ENCODE data around the gene RILPL2.

The RILPL2 gene

GRCh38 chr12:123391546-123392343 lies 44.7 kb downstream of the RILPL2 start:
- Histone ChIP-seq H3K27ac (ENCODE audit: poor library complexity, severe bottlenecking) (no peak overlapping the region), H3K4me3 (ENCODE audit: severe bottlenecking) (no peak overlapping the region), H3K9me3 (ENCODE audit: severe bottlenecking) (no peaks in the 10 kb centered on the region), H3K27me3 (ENCODE audit: insufficient read depth, poor library complexity, severe bottlenecking) (no peaks in the 10 kb centered on the region), H3K4me1 (ENCODE audit: insufficient read depth, poor library complexity, severe bottlenecking) (peaks cover 3% of the 10 kb centered on the region), H3K36me3 (ENCODE audit: low read depth) (peaks cover 67% of the 10 kb centered on the region)
- TF ChIP-seq, protein P1, sequence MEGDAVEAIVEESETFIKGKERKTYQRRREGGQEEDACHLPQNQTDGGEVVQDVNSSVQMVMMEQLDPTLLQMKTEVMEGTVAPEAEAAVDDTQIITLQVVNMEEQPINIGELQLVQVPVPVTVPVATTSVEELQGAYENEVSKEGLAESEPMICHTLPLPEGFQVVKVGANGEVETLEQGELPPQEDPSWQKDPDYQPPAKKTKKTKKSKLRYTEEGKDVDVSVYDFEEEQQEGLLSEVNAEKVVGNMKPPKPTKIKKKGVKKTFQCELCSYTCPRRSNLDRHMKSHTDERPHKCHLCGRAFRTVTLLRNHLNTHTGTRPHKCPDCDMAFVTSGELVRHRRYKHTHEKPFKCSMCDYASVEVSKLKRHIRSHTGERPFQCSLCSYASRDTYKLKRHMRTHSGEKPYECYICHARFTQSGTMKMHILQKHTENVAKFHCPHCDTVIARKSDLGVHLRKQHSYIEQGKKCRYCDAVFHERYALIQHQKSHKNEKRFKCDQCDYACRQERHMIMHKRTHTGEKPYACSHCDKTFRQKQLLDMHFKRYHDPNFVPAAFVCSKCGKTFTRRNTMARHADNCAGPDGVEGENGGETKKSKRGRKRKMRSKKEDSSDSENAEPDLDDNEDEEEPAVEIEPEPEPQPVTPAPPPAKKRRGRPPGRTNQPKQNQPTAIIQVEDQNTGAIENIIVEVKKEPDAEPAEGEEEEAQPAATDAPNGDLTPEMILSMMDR (IDR thresholded peaks at IDR 0.05; ENCODE audit: poor library complexity, severe bottlenecking): no peak
- no peak for DNase-seq (ENCODE audit: low spot score)
- ATAC-seq (ENCODE audit: low read depth): no peak

GRCh38 chr12:123390498-123391426 lies 45.7 kb downstream of the RILPL2 start:
- H3K36me3 ChIP-seq (ENCODE audit: low read depth): peaks cover 59% of the 10 kb centered on the region
- peaks cover 3% of the 10 kb centered on the region for H3K4me1 ChIP-seq (ENCODE audit: insufficient read depth, poor library complexity, severe bottlenecking)
- peak overlapping the region; percentile 66 for H3K27ac ChIP-seq (ENCODE audit: poor library complexity, severe bottlenecking)
- H3K27me3 ChIP-seq (ENCODE audit: insufficient read depth, poor library complexity, severe bottlenecking): no peaks in the 10 kb centered on the region
- TF ChIP-seq, protein P1 (IDR thresholded peaks at IDR 0.05; ENCODE audit: poor library complexity, severe bottlenecking): no peak
- no peaks in the 10 kb centered on the region for H3K9me3 ChIP-seq (ENCODE audit: severe bottlenecking)
- DNase-seq (ENCODE audit: low spot score): no peak
- H3K4me3 ChIP-seq (ENCODE audit: severe bottlenecking): peak overlapping the region; percentile 60
- no peak for ATAC-seq (ENCODE audit: low read depth)

DNA sequence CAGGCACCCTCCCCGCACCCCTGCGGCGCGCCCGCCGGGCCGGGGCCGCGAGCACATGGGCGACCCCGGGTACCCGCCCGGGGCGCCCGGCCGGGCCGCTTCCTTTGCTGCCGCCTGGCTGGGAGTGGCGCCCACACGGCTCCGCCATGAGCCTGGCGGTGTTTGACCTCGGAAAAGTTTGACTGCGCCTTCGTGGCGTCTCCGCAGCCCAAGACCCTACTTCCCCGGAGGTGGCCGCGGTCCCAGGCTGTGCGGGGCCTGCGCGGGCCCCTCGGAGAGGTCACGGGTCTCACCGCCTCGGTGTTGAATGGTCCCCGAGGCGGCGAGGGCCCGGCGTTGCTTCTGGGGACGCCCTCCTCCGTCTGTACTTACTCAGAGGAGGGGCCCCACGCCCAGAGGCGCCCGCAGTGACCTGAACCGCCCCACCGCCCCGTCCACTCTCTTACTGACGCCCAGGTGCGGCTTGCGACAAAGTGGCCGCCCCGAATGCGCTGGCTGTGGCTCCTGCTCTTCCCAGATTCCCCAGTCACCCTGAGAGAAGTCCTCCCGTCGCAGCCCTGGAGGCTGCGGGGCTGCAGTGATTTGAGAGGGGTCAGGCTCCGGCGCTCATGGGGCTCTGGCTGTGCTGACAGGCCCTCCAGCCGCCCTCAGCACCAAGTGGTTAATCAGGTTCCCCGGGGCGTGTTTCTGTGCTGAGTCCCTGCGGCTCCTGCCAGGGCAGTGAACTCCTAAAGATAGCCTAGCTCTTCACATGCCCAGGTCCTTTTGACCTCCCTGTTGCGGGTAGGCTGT lies 46.7 kb downstream of the RILPL2 start:
- peak overlapping the region; percentile 66 for H3K27ac ChIP-seq (ENCODE audit: poor library complexity, severe bottlenecking)
- H3K27me3 ChIP-seq (ENCODE audit: insufficient read depth, poor library complexity, severe bottlenecking): no peaks in the 10 kb centered on the region
- ATAC-seq (ENCODE audit: low read depth) (peak; percentile 37), DNase-seq (ENCODE audit: low spot score) (no peak)
- H3K36me3 ChIP-seq (ENCODE audit: low read depth): peaks cover 53% of the 10 kb centered on the region
- TF ChIP-seq, protein P1 (IDR thresholded peaks at IDR 0.05; ENCODE audit: poor library complexity, severe bottlenecking): no peak
- peak overlapping the region; percentile 60 for H3K4me3 ChIP-seq (ENCODE audit: severe bottlenecking)
- no peaks in the 10 kb centered on the region for H3K9me3 ChIP-seq (ENCODE audit: severe bottlenecking)
- H3K4me1 ChIP-seq (ENCODE audit: insufficient read depth, poor library complexity, severe bottlenecking): peaks cover 8% of the 10 kb centered on the region

GRCh38 chr12:123388951-123389559 lies 47.4 kb downstream of the RILPL2 start:
- no peak for ATAC-seq (ENCODE audit: low read depth)
- DNase-seq (ENCODE audit: low spot score): no peak
- H3K27ac ChIP-seq (ENCODE audit: poor library complexity, severe bottlenecking): peak overlapping the region; percentile 66

More at GRCh38 chr12:123388951-123389559, 47.4 kb downstream of the RILPL2 start:
- peak overlapping the region; percentile 60 for H3K4me3 ChIP-seq (ENCODE audit: severe bottlenecking)
- TF ChIP-seq, protein P1 (IDR thresholded peaks at IDR 0.05; ENCODE audit: poor library complexity, severe bottlenecking): no peak
- peaks cover 46% of the 10 kb centered on the region for H3K36me3 ChIP-seq (ENCODE audit: low read depth)
- H3K27me3 ChIP-seq (ENCODE audit: insufficient read depth, poor library complexity, severe bottlenecking): no peaks in the 10 kb centered on the region
- H3K9me3 ChIP-seq (ENCODE audit: severe bottlenecking): no peaks in the 10 kb centered on the region
- H3K4me1 ChIP-seq (ENCODE audit: insufficient read depth, poor library complexity, severe bottlenecking): peaks cover 8% of the 10 kb centered on the region
